Endothelial cell (in vitro differentiated cells): ENCODE data around the gene ATP6V1F. TPM values are rescaled to one million over a fixed set of nuclear protein-coding genes. Genes with fewer than 3 reads are reported as not detected.

Source experiments
- DNase-seq: peaks from one replicate; pipeline ENCODE4 v3.0.0; 2021; ENCODE audit warnings: low spot score
- H3K27ac Mint-ChIP-seq: one replicate; pipeline ENCODE4 v1.8.0; 2021; ENCODE audit warnings: mixed read lengths, inconsistent platforms; ENCODE audit not compliant: unreplicated experiment
- H3K27me3 Mint-ChIP-seq: one replicate; pipeline ENCODE4 v1.8.0; 2021; ENCODE audit warnings: mild to moderate bottlenecking, moderate library complexity, mixed read lengths, inconsistent platforms; ENCODE audit not compliant: unreplicated experiment
- H3K36me3 Mint-ChIP-seq: one replicate; pipeline ENCODE4 v1.8.0; 2021; ENCODE audit warnings: mild to moderate bottlenecking, low read depth, mixed read lengths, inconsistent platforms; ENCODE audit not compliant: unreplicated experiment
- H3K4me1 Mint-ChIP-seq: one replicate; pipeline ENCODE4 v1.8.0; 2021; ENCODE audit warnings: mild to moderate bottlenecking, mixed read lengths, inconsistent platforms; ENCODE audit not compliant: unreplicated experiment
- H3K4me3 Mint-ChIP-seq: one replicate; pipeline ENCODE4 v1.8.0; 2021; ENCODE audit warnings: mild to moderate bottlenecking, mixed read lengths, inconsistent platforms; ENCODE audit not compliant: unreplicated experiment
- H3K9me3 Mint-ChIP-seq: one replicate; pipeline ENCODE4 v1.8.0; 2021; ENCODE audit warnings: mixed read lengths, inconsistent platforms; ENCODE audit not compliant: unreplicated experiment
- CTCF ChIP-seq: fragments of 200-600 bp; sonication (generic); IDR thresholded peaks from one replicate; pipeline ENCODE4 v1.5.0; 2021; ENCODE audit warnings: antibody characterized with exemption; ENCODE audit not compliant: unreplicated experiment
- total RNA-seq: library from RNA; stranded (reverse); fragmentation: NEBNext Ultra II Directional; extraction: Animal tissue kit (Norgen Biotek cat#: 25700); gene quantifications from one replicate; pipeline ENCODE4 v1.2.1, GENCODE V29; 2021; ENCODE audit not compliant: unreplicated experiment

Gene ATP6V1F
- total RNA-seq, 1 donor from 2014 or later = 132 TPM

GRCh38 chr7:128871050-128871449 lies 8.4 kb downstream of the ATP6V1F start:
- H3K27me3 Mint-ChIP-seq = peaks cover 23% of the 10 kb centered on the region
- no peak for DNase-seq
- peaks cover 7% of the 10 kb centered on the region for H3K4me1 Mint-ChIP-seq
- no peak for TF ChIP-seq CTCF
- H3K27ac Mint-ChIP-seq = no peak overlapping the region
- peaks cover 3% of the 10 kb centered on the region for H3K36me3 Mint-ChIP-seq
- H3K4me3 Mint-ChIP-seq = no peak overlapping the region
- no peaks in the 10 kb centered on the region for H3K9me3 Mint-ChIP-seq

GRCh38 chr7:128872394-128872824 lies 9.8 kb downstream of the ATP6V1F start:
- Mint-ChIP-seq H3K27ac (no peak overlapping the region), H3K4me1 (peaks cover 7% of the 10 kb centered on the region), H3K9me3 (no peaks in the 10 kb centered on the region), H3K36me3 (no peaks in the 10 kb centered on the region), H3K4me3 (no peak overlapping the region), H3K27me3 (peaks cover 26% of the 10 kb centered on the region)
- TF ChIP-seq CTCF = peak; percentile 19
- no peak for DNase-seq

- no peaks in the 10 kb centered on the region for H3K9me3 Mint-ChIP-seq
- TF ChIP-seq CTCF = no peak
- no peak overlapping the region for H3K27ac Mint-ChIP-seq
- H3K4me3 Mint-ChIP-seq = no peak overlapping the region
- H3K36me3 Mint-ChIP-seq = no peaks in the 10 kb centered on the region
- DNase-seq = no peak
- peaks cover 23% of the 10 kb centered on the region for H3K27me3 Mint-ChIP-seq
- peaks cover 4% of the 10 kb centered on the region for H3K4me1 Mint-ChIP-seq
These were observed 10.6 kb downstream of the ATP6V1F start for GRCh38 chr7:128873234-128873633.

- H3K36me3 Mint-ChIP-seq = no peaks in the 10 kb centered on the region
- no peak overlapping the region for H3K4me3 Mint-ChIP-seq
- no peak for DNase-seq
- peaks cover 19% of the 10 kb centered on the region for H3K27me3 Mint-ChIP-seq
- peaks cover 4% of the 10 kb centered on the region for H3K4me1 Mint-ChIP-seq
- H3K9me3 Mint-ChIP-seq = no peaks in the 10 kb centered on the region
- H3K27ac Mint-ChIP-seq = no peak overlapping the region
- TF ChIP-seq CTCF = no peak
These were observed 11.7 kb downstream of the ATP6V1F start for GRCh38 chr7:128874140-128875031.

GRCh38 chr7:128875523-128875948 lies 12.9 kb downstream of the ATP6V1F start:
- TF ChIP-seq CTCF = no peak
- Mint-ChIP-seq H3K27ac (no peak overlapping the region), H3K36me3 (no peaks in the 10 kb centered on the region), H3K27me3 (peaks cover 14% of the 10 kb centered on the region), H3K4me3 (no peak overlapping the region), H3K4me1 (no peaks in the 10 kb centered on the region), H3K9me3 (no peaks in the 10 kb centered on the region)
- DNase-seq = no peak
